ENCODE data around the gene HSD17B4.

GRCh38 chr5:119554597-119554996, 102.3 kb downstream of the HSD17B4 start:
- TF ChIP-seq, protein P1, sequence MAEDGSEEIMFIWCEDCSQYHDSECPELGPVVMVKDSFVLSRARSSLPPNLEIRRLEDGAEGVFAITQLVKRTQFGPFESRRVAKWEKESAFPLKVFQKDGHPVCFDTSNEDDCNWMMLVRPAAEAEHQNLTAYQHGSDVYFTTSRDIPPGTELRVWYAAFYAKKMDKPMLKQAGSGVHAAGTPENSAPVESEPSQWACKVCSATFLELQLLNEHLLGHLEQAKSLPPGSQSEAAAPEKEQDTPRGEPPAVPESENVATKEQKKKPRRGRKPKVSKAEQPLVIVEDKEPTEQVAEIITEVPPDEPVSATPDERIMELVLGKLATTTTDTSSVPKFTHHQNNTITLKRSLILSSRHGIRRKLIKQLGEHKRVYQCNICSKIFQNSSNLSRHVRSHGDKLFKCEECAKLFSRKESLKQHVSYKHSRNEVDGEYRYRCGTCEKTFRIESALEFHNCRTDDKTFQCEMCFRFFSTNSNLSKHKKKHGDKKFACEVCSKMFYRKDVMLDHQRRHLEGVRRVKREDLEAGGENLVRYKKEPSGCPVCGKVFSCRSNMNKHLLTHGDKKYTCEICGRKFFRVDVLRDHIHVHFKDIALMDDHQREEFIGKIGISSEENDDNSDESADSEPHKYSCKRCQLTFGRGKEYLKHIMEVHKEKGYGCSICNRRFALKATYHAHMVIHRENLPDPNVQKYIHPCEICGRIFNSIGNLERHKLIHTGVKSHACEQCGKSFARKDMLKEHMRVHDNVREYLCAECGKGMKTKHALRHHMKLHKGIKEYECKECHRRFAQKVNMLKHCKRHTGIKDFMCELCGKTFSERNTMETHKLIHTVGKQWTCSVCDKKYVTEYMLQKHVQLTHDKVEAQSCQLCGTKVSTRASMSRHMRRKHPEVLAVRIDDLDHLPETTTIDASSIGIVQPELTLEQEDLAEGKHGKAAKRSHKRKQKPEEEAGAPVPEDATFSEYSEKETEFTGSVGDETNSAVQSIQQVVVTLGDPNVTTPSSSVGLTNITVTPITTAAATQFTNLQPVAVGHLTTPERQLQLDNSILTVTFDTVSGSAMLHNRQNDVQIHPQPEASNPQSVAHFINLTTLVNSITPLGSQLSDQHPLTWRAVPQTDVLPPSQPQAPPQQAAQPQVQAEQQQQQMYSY (CRISPR knock-in tag; IDR thresholded peaks at IDR 0.05): no peak
- TF ChIP-seq ESRRA (CRISPR knock-in tag; IDR thresholded peaks at IDR 0.05; ENCODE audit: low read depth) (no peak), KLF11 (CRISPR knock-in tag; IDR thresholded peaks at IDR 0.05) (no peak), ZSCAN21 (CRISPR knock-in tag; IDR thresholded peaks at IDR 0.05; ENCODE audit: borderline replicate concordance) (no peak), HOXA3 (CRISPR knock-in tag; IDR thresholded peaks at IDR 0.05) (no peak), NR2F6 (IDR thresholded peaks at IDR 0.05) (no peak), NR2F6 (CRISPR knock-in tag; IDR thresholded peaks at IDR 0.05) (no peak), ZNF513 (CRISPR knock-in tag; conservative IDR thresholded peaks at IDR 0.05) (no peak), CHD2 (IDR thresholded peaks at IDR 0.05; ENCODE audit: low read depth, low read length) (no peak), CEBPB (IDR thresholded peaks at IDR 0.05; ENCODE audit: borderline replicate concordance, low read depth, low read length) (no peak), RFX5 (IDR thresholded peaks at IDR 0.05; ENCODE audit: low read depth, low read length) (no peak), SETDB1 (CRISPR knock-in tag; IDR thresholded peaks at IDR 0.05; ENCODE audit: borderline replicate concordance) (no peak)
- TF ChIP-seq, protein P2, sequence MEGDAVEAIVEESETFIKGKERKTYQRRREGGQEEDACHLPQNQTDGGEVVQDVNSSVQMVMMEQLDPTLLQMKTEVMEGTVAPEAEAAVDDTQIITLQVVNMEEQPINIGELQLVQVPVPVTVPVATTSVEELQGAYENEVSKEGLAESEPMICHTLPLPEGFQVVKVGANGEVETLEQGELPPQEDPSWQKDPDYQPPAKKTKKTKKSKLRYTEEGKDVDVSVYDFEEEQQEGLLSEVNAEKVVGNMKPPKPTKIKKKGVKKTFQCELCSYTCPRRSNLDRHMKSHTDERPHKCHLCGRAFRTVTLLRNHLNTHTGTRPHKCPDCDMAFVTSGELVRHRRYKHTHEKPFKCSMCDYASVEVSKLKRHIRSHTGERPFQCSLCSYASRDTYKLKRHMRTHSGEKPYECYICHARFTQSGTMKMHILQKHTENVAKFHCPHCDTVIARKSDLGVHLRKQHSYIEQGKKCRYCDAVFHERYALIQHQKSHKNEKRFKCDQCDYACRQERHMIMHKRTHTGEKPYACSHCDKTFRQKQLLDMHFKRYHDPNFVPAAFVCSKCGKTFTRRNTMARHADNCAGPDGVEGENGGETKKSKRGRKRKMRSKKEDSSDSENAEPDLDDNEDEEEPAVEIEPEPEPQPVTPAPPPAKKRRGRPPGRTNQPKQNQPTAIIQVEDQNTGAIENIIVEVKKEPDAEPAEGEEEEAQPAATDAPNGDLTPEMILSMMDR (CRISPR knock-in tag; IDR thresholded peaks at IDR 0.05): no peak
